NCI-H526 treated with DMSO at 0.1 percent for 48 hours (cell line): ENCODE measurements around the gene FGD3.
"Not testable (repeated sequence)": the region's sequence is repeated elsewhere in the genome, so short reads cannot be mapped to it uniquely, and the experiment has no call there.

Source experiments
- DNase-seq: peaks from one replicate; lab custom pipeline; 2025; lab: John Stamatoyannopoulos, UW

The FGD3 gene, protein sequence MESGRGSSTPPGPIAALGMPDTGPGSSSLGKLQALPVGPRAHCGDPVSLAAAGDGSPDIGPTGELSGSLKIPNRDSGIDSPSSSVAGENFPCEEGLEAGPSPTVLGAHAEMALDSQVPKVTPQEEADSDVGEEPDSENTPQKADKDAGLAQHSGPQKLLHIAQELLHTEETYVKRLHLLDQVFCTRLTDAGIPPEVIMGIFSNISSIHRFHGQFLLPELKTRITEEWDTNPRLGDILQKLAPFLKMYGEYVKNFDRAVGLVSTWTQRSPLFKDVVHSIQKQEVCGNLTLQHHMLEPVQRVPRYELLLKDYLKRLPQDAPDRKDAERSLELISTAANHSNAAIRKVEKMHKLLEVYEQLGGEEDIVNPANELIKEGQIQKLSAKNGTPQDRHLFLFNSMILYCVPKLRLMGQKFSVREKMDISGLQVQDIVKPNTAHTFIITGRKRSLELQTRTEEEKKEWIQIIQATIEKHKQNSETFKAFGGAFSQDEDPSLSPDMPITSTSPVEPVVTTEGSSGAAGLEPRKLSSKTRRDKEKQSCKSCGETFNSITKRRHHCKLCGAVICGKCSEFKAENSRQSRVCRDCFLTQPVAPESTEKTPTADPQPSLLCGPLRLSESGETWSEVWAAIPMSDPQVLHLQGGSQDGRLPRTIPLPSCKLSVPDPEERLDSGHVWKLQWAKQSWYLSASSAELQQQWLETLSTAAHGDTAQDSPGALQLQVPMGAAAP

DNA sequence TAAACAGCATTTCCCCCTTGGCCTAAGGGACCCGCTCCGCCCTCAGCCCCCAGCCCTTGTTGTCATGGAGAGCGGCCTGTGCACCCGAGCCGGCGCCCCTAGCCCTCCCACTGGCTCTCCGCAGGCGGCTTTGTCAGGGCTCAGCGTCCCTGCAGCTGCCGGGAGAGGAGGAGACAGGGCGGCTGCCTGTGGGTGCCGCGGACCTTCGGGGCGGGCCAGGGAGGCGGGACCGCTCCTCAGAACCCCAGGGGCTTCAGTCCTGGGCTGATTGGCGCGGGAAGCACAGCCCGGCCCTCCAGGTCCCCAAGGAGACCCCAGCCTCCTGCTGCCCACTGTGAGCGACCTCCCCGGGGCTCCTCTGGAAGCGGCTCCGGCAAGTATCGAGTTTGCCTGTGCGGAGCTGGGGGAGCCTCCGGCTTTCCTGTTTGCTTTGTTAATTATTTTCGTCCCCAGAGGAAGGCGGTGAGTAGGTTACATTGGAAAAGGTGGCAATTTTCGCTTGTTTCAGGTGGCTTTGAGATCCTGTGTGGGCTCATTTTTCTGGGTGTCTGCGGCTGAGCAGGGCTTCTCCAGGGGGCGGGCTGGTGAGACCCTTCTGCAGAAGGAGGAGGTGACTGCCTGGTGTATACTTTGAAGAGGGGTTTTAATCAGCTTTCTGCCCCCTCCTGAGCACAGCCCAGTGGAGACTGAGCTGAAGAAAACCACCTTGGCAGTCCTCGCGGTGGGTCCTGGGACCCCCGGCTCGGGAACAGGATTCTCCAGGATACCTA, at the start of gene FGD3:
FGD3 (plus strand) TSS at position 256 of the 770 bp plus-strand sequence. CDS start 28,734 bp downstream, outside the sequence.
- DNase-seq: peak; percentile 28

DNA sequence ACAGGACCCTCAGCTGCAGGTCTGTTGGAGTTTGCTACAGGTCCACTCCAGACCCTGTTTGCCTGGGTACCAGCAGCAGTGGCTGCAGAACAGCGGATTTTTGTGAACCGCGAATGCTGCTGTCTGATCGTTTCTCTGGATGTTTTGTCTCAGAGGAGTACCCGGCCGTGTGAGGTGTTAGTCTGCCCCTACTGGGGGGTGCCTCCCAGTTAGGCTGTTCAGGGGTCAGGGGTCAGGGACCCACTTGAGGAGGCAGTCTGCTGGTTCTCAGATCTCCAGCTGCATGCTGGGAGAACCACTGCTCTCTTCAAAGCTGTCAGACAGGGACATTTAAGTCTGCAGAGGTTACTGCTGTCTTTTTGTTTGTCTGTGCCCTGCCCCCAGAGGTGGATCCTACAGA, 42.2 kb upstream of the FGD3 start:
- not testable (repeated sequence) for DNase-seq

DNA sequence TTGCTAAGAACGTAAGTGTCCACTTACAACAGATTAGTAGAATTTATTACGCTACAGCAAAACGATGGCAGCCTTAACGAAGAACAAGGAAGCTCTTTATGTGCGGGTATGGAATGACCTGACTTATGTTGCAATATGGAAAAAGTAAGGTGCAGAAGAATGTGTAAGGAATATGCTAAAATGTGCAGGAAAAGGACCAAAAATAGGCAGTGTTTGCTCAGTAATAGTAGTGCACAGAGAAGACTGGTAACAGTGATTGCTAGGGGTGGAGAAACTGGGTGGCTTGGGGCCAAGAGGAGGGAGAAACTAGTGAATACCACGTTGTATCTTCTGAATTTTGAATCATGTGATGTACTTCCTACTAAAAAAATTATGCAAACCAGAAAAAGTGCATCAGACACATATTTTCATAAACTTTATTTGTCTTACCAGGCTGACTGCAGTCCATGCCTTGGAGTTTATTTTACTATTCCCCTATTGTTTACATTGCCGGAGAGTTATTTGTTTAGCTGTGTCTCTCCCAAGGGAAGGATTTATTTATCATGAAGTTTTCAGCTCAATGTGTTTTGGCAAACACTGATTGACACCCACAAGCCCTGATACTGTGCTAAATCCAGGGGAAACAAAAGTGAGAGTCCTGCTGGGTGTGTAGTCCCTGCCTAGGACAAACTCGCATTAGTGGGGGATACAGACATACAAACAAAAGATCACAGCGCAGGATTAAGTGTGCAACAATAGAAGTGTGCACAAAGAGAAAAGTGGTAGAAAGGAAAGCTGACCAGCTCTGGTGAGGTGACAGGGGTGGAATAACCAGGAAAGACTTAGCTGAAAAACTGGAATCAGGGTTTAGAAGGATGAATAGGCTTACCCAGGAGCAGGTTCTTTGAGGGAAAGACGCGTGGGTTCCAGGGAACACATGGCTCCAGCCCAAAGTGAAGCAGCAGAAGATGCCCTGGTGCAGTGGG, 35.5 kb upstream of the FGD3 start:
- DNase-seq: peak; percentile 80

DNA sequence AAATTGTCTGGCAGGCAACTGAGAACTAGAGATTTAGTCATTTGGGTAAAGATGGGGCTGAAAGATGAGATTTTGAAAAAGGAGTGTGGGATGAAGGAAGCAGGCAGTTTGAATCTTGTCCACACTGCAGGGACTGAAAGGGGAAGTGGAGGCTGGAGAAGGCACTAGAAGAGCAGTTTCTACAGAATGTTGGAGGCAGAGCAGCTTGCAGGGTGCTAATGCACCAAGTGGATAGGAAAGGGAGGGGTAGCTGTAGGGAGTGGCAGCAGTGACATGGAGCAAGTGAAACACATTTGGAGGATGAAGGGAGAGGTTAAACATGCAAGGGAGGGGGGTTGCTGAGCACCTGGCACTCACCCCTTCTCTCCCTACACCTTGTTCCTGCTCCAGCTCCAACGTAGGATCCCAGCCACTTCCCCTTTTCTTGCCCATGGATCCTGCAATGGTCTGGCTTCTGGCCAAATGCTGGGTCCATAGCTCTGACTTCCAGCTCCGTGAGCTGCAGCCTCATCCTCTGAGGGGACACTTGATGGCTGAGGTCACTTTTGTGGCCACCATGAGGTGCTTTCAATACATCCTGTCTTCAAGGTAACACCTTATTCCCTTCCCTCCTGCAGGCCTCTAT, 30.0 kb upstream of the FGD3 start:
- no peak for DNase-seq

DNA sequence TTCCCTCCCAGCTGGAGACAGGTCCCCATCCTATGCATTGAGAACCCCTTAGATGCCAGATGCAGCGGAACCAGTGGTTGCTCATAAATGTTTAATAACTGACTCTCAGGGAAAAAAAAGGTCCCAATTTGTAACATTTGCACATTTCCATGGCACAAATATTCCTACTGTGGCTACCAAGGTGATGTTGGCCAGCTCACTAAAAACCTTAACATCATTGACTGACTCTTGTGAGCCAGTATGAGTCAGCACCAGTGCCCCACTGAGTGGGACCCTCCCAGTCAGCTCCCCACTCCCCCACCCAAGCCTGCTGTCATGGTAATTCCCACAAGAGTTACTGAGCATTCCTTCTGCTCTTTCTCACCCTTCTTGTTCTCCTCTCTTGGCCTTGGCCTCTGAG, 26.9 kb upstream of the FGD3 start:
- DNase-seq: no peak

DNA sequence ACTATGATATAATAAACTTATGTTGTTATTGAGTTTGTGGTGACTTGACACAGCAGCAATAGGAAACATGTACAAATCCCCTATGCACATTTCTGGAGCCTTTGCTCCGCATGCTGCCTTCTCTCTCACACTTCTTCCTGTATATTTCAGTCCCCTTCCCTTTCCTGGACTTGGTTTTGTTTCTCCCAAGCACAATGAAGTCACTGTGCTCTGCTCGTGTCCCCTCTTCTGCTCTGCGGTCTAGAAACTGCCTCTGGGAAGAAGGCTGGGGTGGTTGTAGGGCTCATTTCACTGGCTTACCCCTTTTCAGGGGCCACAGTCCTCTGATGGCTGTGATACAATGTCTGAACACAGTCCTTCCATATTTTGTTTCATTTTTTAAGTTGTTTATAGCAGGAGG, 15.7 kb upstream of the FGD3 start:
- DNase-seq: no peak

DNA sequence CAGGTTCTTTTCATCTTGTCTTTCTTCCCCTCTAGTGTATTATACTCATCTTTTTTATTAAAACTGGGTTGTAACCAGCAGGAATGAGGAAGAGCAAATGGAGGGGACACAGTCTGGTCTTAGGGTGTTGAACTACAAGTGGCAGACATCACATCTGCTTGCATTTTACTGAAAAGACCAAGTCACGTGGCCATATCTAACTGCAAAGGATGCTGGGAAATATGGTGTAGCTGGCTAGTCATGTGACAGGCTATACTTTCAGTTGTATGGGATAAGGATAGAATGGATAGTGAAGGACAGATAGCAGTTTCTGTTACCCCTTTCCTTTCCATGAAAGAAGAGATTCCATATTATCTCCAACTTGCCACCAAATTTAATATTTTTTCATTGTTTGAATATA, 13.0 kb upstream of the FGD3 start:
- no peak for DNase-seq

DNA sequence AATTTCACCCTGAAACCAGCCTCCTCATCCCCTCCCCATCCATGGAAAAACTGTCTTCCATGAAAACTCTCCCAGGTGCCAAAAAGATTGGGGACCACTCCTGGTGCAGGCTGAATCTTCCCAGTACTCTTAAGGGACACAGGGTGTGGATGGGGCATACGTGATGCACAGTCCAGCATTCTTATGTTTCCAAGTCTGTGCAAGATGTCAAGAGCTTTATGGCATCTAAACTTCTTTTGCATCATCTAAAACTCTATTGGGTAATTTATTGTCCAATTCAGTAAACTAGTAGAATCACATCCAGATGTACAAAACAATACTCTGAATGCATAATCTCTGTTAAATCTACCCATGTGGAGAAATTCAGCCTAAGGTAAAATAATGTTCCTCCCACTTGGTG, 9.3 kb upstream of the FGD3 start:
- no peak for DNase-seq

DNA sequence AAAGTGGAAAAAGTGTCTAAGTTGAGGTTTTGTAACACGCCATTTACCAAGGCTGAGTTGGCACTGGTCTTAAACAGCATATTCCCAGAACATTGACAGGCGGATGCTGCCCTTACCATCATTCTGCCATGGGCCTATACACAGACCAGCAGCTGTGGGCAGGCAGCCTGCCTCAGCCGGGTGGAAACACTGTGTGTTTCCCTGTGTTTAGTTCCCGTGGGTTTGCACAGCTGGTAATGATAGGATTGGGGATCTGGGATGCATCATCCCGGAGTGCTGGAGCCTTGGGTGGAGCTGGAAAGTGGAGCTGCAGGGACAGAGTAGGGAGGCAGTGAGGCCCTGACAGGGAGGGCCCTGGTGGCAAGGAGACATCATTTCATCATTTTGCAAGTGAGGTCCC, 5.5 kb upstream of the FGD3 start:
- DNase-seq: no peak

DNA sequence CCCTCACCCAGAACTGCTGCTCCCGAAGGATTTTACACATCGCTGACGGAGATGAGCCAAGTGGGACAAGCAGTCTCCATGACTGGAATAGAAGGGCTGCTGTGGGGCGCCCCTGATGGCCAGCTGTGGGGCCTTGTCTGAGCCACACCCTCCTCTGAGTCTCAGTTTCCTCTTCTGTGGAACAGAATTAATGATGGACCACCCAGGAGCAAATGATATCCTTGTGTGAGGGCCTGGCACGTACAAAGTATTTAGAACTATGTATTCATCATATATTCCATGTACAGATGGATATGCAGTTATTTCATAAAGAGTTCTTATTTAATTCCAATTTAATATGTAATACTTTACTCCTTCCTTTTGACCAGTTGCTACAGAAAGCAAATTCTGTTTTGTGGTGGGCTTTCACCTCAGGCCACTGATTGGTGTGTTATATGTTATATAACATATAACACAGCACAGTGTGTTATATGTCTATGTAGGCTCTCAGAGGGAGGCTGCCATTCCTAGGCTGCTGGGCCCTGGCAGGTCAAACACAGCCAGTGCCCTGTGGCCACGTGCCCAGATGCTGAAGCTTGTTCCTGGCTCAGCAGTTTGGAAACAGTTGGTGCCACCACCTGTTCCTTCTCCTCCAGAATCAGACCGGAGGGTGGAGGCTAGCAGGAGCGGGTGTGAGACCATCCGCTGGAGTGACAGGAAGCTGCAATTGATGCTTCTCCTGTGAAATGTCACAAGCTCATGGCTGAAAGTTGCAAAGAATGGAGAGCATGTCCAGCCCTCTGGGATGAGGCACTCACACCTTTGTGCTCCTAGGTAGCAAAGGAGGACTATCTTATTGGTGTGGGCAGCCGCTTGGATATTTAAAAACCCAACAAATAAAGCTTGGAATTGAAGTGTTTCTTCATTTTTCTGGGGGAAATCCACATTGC, 4.4 kb upstream of the FGD3 start:
- no peak for DNase-seq

DNA sequence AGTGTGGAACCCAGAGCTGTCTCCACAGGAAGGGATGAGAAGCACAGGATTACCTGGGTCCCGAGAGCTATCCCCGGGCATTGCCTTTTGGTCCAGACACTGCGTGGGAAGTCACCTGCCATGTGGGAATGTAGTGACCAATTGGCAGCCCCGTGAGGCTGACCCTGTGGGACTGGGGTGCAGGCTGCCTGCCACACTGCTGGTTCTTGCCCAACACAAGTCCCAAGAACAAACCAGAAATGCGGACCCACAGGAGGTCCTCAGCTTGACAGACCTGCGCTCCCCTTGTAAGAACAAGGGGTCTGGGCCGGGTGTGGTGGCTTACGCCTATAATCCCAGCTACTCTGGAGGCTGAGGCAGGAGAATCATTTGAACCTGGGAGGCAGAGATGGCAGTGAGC, 2.4 kb upstream of the FGD3 start:
- DNase-seq: no peak

DNA sequence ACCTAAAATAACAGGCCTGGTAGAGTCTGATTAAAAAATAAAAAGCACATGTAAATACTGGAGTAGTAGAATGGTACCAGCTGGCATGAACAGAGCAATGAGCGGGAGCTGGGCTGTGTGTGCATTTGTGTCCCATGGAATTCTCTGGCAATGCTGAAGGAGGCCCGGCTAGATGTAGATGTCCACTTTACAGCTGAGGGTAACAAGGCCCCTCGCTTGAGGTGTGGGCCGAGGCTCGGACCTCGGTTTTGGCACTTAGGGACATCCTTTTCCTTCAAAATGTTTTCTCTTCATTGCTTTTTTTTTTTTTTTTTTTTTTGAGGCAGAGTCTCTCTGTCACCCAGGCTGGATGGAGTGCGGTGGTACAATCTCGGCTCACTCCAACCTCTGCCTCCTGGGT, 1.5 kb upstream of the FGD3 start:
- no peak for DNase-seq

DNA sequence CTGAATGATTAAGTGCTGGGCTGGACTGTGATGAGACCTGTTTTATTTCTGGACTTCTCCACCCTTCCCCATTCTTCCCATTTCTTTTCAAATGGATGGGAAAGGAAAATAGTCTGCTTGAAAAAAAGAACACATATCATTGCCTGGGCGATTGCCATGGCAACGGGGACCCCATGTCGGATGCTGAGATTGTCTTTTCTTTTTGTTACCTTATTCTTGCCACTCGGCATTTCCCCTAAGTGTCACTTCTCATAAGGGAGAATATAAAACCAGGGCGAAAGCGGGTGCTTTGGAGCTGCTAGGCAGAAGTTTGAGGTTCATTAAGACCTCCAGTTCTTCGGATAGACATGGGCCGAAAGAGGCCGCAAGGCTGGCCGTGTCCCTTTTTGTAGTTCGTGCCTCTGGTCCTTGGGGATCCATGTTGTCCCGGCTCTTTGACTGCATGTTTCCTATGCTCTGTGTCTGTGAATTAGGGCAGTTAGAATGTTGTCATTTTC, 763 bp downstream of the FGD3 start:
- DNase-seq: no peak

DNA sequence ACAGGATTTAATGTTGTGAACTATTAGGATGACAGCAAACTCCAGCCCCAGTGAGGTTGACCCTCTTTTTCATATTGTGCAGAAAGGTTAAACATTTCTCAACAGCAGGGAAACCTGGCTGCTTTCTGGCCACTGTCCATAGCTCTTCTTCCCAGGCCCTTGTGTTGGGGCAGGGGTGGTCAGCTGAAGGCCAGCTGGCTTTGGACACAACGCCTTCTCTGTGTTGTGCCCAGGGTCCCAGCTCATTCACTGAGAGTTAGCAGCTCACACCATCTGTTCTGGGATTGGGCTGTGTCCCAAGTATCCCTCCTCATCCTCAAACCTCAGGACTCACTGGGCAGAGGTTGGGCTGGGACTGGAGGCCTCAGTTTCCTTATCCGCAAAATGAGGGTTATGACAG, 1.3 kb downstream of the FGD3 start:
- no peak for DNase-seq

DNA sequence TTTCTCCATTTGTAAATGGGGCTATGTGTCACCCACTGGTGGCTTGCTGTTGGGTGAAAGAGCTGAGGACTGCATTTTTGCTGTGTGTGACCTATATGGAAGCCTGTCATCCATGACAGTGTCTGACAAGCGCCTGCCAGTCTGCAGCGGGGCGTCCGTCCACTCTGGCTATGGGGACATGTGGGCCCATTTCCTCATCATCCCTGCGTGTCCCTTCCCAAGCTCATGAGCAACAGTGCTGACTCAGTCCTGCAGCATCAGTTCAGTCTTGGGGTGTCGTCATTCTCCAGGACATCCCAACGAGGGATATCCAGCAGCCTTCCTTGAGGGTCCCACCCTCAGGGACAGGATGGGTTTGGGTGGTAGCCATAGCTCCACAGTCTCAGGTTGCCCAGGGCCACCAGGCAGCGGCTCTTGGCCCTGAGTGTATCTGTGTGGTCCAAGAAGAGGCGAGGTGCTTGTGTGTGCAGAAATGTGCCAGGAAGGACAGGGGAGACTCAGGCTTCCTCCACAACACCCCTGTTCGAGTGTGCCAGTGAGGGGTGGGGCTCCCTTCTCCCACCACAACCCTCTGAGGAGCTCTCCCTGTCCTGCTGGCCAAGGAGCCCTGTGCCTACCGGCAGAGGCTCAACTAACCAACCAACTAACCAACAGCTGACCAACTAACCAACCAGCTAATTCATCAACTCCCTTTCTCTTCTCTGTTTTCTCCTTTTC, 2.1 kb downstream of the FGD3 start:
- DNase-seq: no peak

DNA sequence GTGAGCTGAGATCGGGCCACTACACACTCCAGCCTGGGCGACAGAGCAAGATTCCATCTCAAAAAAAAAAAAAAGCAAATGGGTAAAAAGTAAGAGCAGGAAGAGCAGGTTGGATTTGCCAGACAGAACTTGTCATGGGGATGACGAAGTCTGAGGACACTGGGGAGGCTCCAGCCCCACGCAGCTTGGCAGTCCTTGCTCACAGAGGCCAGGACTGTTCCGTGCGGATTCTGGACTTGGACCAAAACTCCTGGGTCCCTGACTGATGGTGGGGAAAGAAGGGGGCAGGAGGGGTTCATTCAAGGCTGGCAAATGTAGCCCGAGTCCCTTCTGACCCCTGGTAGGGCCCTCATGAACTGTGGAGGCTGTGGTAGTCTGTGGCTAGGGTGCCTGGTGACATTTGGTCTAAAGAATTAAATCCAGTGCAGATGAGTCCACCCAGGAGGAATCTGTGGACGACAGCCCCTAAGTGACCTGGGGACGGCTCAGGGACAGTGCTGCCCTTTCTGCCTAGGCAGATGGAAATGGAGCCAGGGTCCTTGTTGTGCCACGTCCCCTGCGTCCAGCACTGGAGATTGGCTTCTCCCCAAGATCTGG, 3.1 kb downstream of the FGD3 start:
- no peak for DNase-seq

DNA sequence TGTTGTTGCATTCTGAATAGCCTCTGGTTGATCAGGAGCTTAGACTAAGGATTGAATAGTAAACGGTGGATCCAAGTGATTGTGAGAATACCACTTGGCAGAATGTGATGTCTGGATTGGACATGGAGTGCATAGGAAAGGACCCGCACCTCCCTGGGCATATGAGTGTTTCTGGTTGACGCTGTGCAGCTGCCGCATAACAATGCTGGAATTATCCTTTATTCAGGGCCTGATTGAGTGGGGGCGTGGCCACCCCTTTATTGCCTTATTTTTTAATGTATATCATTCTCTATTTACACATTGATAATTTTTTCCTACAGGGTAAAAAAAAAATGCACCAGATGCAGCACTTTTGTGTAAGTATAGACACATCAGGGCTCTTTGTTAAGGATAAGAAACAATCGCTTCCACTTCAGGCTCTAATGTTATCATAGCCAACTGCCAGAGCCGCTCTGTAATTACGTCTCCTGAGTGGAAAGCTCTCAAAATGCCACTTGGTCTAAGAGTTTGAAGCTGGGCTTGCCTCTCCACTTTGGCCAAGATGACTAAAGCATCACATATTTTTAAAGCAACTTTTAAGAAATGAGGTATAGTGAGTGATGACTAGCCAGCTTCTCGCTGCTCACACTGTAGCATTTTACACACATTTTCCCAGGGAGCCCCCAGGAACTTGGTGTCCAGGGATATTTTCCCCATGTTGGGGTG, 5.7 kb downstream of the FGD3 start:
- no peak for DNase-seq
